DMS153 treated with DMSO at 0.1 percent for 48 hours (cell line): ENCODE measurements around the gene AGR2.

Experiments used
- DNase-seq: peaks from one replicate; lab custom pipeline; 2025; ENCODE audit not compliant: unreplicated experiment; lab: John Stamatoyannopoulos, UW

AGR2 gene

DNA sequence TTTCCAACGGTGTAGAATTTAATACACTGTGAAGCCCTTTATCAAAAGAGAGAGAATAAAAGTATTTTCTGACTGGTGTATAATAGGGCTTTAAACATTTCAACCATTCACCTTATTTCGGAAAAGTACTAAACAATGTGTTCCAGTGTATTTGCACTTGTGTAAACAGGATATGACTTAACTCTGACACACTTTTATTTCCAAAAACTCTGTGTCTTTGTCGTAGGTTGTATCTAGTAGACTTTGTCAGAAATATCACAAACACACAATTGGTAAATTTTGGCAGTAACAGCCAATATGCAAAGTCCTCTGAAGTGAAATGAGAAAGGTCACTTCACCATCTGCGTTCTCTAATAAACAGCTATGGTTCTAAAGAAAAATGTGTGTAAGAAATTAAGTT, 61.6 kb downstream of the AGR2 start:
- no peak for DNase-seq

DNA sequence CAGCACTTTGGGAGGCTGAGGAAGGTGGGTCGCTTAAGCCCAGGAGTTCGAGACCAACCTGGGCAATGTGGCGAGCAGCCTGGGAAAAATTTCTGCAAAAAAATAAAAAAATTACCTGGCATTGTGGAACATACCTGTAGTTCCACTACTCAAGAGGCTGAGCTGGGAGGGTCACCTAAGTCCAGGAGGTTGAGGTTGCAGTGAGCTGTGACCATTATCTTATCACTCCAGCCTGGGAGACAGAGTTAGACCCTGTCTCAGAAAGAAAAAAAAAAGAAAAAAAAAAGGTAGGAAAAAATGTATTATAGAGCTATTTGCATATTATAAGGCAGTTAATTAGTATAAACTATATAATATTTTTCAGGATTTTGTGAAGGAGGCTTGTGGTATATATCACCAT, 62.3 kb downstream of the AGR2 start:
- DNase-seq, result no peak
